Aorta (tissue), 5 donors: ENCODE measurements around the gene NSD2. TPM values are rescaled to one million over a fixed set of nuclear protein-coding genes. Genes with fewer than 3 reads are reported as not detected.
A peak's percentile ranks its signal among the peaks of the same experiment; 100 is the strongest.

Source experiments
- ATAC-seq: fragments of 200-7000 bp; cut with Tn5 transposase; one replicate; pipeline ENCODE4 v1.9.1; 2022; ENCODE audit warnings: moderate library complexity; ENCODE audit not compliant: low FRiP score
- DNase-seq, 2 donors: peaks; one replicate each; pipeline ENCODE4 v3.0.0-alpha.2; 2020
- H3K27ac ChIP-seq, 2 donors: one replicate each; pipeline ENCODE4 v1.5.1; 2013; ENCODE audit warnings: low read length in 2 of 2, mild to moderate bottlenecking in 2 of 2, moderate library complexity in 2 of 2, control low read depth in 1 of 2, inconsistent platforms in 1 of 2, low read depth in 1 of 2
- H3K27me3 ChIP-seq, 2 donors: one replicate each; pipeline ENCODE4 v1.6.1; 2013; ENCODE audit warnings: control low read depth in 1 of 2, low read length in 1 of 2, mild to moderate bottlenecking in 1 of 2, moderate library complexity in 1 of 2; ENCODE audit not compliant: insufficient read depth in 2 of 2, control insufficient read depth in 1 of 2
- H3K36me3 ChIP-seq, 2 donors: one replicate each; pipeline ENCODE4 v1.6.1; 2013; ENCODE audit warnings: control low read depth in 1 of 2, low read length in 1 of 2, mild to moderate bottlenecking in 1 of 2; ENCODE audit not compliant: insufficient read depth in 2 of 2, control insufficient read depth in 1 of 2
- H3K4me1 ChIP-seq, 2 donors: one replicate each; pipeline ENCODE4 v1.6.1; 2013; ENCODE audit warnings: low read length in 2 of 2, control low read depth in 1 of 2, mild to moderate bottlenecking in 1 of 2, moderate library complexity in 1 of 2; ENCODE audit not compliant: insufficient read depth in 2 of 2, control insufficient read depth in 1 of 2
- H3K4me3 ChIP-seq, 2 donors: one replicate each; pipeline ENCODE4 v1.5.1; 2013; ENCODE audit warnings: low read length in 2 of 2, control low read depth in 1 of 2, mild to moderate bottlenecking in 1 of 2
- H3K9me3 ChIP-seq: one replicate; pipeline ENCODE4 v1.6.1; 2013; ENCODE audit warnings: mild to moderate bottlenecking, low read length; ENCODE audit not compliant: control insufficient read depth
- WGBS, 2 donors: extraction: QIAGEN DNeasy Blood & Tissue Kit; methylation state at CpG; one replicate each; pipeline ENCODE4 v1.1.7; 2013; 5-methylcytosine and 5-hydroxymethylcytosine counted together
- intact Hi-C, 2 donors: fragments of 100-400 bp; cut with DNase I; formaldehyde crosslinking; loops; one replicate each; pipeline versions ENCODE4 v1.14.2 to v1.15.0; 2022
- long read RNA-seq, 2 donors: library from polyadenylated mRNA; unstranded; transcript quantifications; one replicate each; pipeline ENCODE4 v2.0.0, GENCODE V29; 2020 to 2021
- polyA plus RNA-seq, 2 donors: library from polyadenylated mRNA; stranded (reverse); fragments of 200-250 nt; gene quantifications; one replicate each; pipeline ENCODE4 v1.2.3, GENCODE V29; 2013
- total RNA-seq, 2 donors: library from RNA; stranded (reverse); fragmentation: NEBNext Ultra II Directional; extraction: Animal tissue kit (Norgen Biotek cat#: 25700); gene quantifications; one replicate each; pipeline ENCODE4 v1.2.1, GENCODE V29; 2021
- donor health status: healthy with polysubstance abuse.
- donor health status: Bipolar disorder and iron deficiency.
- donor health status: DM: no; HTN: no; CAD: no.
- donor health status: DM: no; HTN: no; CAD: no.
- donor health status: DM: yes; HTN: yes; CAD: no.

The NSD2 gene
- total RNA-seq, result 10 to 100 TPM; 47.2 to 56.6 TPM
- 10 to 100 TPM in 1 of 2 donors, 1 to 10 TPM in 1; 8.0 to 10.9 TPM for polyA plus RNA-seq
- long read RNA-seq, donor 1, partial matches to known transcripts, result 14 of 33 reads
- long read RNA-seq, donor 1, other reads (novel, unspliced or antisense), result 18 of 33 reads
- long read RNA-seq, donor 2, partial matches to known transcripts, result 4 of 17 reads
- long read RNA-seq, donor 2, other reads (novel, unspliced or antisense), result 12 of 17 reads

- intact Hi-C loops, result loop anchor here (2.0 kb wide), 1 partner anchor 14 kb away; the partner anchor contains the start of gene LETM1 (in 2 of the 2)
- peak; percentile 92 for ATAC-seq
Measured at GRCh38 chr4:1870578-1871443, at the start of gene NSD2. NSD2 (plus strand) TSS chr4:1871393; CDS start chr4:1900655, 29,262 bp downstream.

GRCh38 chr4:1821679-1822567 is 49.3 kb upstream of the NSD2 start:
- intact Hi-C loops, result no loop called here
- Histone ChIP-seq H3K27me3 (no peaks in the 10 kb centered on the region), H3K4me3 (no peak overlapping the region), H3K27ac (no peak overlapping the region), H3K4me1 (no peaks in the 10 kb centered on the region), H3K36me3 (peaks cover 4 to 8% of the 10 kb centered on the region in 2 donors), H3K9me3 (no peaks in the 10 kb centered on the region)
- WGBS, 2 donors, result 97% methylated on average over 18 of the region's 18 CpGs
- DNase-seq, result no peak
- no peak for ATAC-seq

More at GRCh38 chr4:1870578-1871443, at the start of gene NSD2:
- peak; percentile 92 to 97 for DNase-seq
- Histone ChIP-seq H3K27ac (peak within 1 kb of the TSS; percentile 33 to 95), H3K9me3 (no peaks in the 10 kb centered on the region), H3K36me3 (no peaks in the 10 kb centered on the region), H3K4me3 (peak within 1 kb of the TSS; percentile 87 to 100), H3K27me3 (no peaks in the 10 kb centered on the region), H3K4me1 (no peaks in the 10 kb centered on the region)
- 0 to 1% methylated on average over 61 to 155 of the region's 155 CpGs for WGBS, 2 donors

- WGBS, 2 donors, result 92 to 93% methylated on average over 37 of the region's 37 CpGs
- ATAC-seq (no peak), DNase-seq (no peak)
- H3K36me3 ChIP-seq, result peaks cover 4 to 8% of the 10 kb centered on the region in 2 donors
- intact Hi-C loops, result no loop called here
- no peaks in the 10 kb centered on the region for H3K9me3 ChIP-seq
- no peak overlapping the region for H3K27ac ChIP-seq
- no peaks in the 10 kb centered on the region for H3K4me1 ChIP-seq
- H3K4me3 ChIP-seq, result no peak overlapping the region
- H3K27me3 ChIP-seq, result no peaks in the 10 kb centered on the region
Measured at GRCh38 chr4:1822568-1823544, 48.3 kb upstream of the NSD2 start.

- Histone ChIP-seq H3K27me3 (no peaks in the 10 kb centered on the region), H3K4me1 (no peaks in the 10 kb centered on the region), H3K36me3 (peaks cover 4 to 8% of the 10 kb centered on the region in 2 donors), H3K27ac (no peak overlapping the region), H3K9me3 (no peaks in the 10 kb centered on the region), H3K4me3 (no peak overlapping the region)
- intact Hi-C loops, result no loop called here
- 93 to 95% methylated on average over 12 of the region's 12 CpGs for WGBS, 2 donors
- ATAC-seq (no peak), DNase-seq (no peak)
Measured at GRCh38 chr4:1823545-1823932, 47.7 kb upstream of the NSD2 start.

- DNase-seq (no peak), ATAC-seq (no peak)
- Histone ChIP-seq H3K9me3 (no peaks in the 10 kb centered on the region), H3K27me3 (no peaks in the 10 kb centered on the region), H3K36me3 (peaks cover 4 to 8% of the 10 kb centered on the region in 2 donors), H3K4me3 (no peak overlapping the region), H3K4me1 (no peaks in the 10 kb centered on the region), H3K27ac (no peak overlapping the region)
- 84 to 87% methylated on average over 11 of the region's 11 CpGs for WGBS, 2 donors
- intact Hi-C loops, result no loop called here
Measured at GRCh38 chr4:1824746-1825145, 46.4 kb upstream of the NSD2 start.

GRCh38 chr4:1825326-1825725 is 45.9 kb upstream of the NSD2 start:
- Histone ChIP-seq H3K36me3 (peaks cover 4 to 8% of the 10 kb centered on the region in 2 donors), H3K4me1 (no peaks in the 10 kb centered on the region), H3K27ac (no peak overlapping the region), H3K4me3 (no peak overlapping the region), H3K9me3 (no peaks in the 10 kb centered on the region), H3K27me3 (no peaks in the 10 kb centered on the region)
- WGBS, 2 donors, result 77 to 79% methylated on average over 19 of the region's 19 CpGs
- ATAC-seq, result no peak
- DNase-seq, result no peak
- intact Hi-C loops, result no loop called here

- Histone ChIP-seq H3K4me1 (no peaks in the 10 kb centered on the region), H3K4me3 (no peak overlapping the region), H3K27me3 (no peaks in the 10 kb centered on the region), H3K27ac (no peak overlapping the region), H3K36me3 (peaks cover 11 to 15% of the 10 kb centered on the region in 2 donors), H3K9me3 (no peaks in the 10 kb centered on the region)
- ATAC-seq (no peak), DNase-seq (no peak)
- WGBS, 2 donors, result 91 to 93% methylated on average over 30 of the region's 30 CpGs
- intact Hi-C loops, result no loop called here
Measured at GRCh38 chr4:1826531-1827350, 44.5 kb upstream of the NSD2 start.
